ENCODE results near the gene LRMDA.

DNA sequence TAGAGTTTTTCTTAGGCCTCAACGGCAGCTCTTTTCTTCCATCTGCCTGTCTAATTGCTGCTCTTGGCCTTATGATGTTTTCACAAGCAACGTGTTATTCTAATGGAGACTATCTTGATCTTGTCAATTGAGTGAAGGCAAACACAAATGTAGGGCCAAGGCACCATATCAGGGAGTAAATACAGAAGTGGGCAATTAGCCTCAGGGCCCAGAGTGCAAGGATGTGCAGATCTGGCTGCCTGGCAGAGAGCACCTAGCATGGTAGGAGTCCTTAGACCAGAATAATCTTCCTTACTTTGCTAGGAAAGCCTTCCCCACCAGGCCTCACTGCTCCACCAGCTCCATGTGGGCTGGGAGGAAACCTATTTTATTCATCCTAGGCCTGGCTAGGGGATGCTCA lies 590.9 kb downstream of the LRMDA start:
- no peak for TF ChIP-seq CTCF (IDR thresholded peaks at IDR 0.05)
- TF ChIP-seq EZH2 (IDR thresholded peaks at IDR 0.05), result no peak
- no peak for TF ChIP-seq EZH2phosphoT487 (IDR thresholded peaks at IDR 0.05)

All from neural progenitor cell (in vitro differentiated cells).